ENCODE results near the gene EYS. TPM values are rescaled to one million over a fixed set of nuclear protein-coding genes. Genes with fewer than 3 reads are reported as not detected.

The EYS gene
- total and polyA plus RNA-seq, 2 experiments from 2014 or later = 0.04 TPM; not detected in 1

DNA sequence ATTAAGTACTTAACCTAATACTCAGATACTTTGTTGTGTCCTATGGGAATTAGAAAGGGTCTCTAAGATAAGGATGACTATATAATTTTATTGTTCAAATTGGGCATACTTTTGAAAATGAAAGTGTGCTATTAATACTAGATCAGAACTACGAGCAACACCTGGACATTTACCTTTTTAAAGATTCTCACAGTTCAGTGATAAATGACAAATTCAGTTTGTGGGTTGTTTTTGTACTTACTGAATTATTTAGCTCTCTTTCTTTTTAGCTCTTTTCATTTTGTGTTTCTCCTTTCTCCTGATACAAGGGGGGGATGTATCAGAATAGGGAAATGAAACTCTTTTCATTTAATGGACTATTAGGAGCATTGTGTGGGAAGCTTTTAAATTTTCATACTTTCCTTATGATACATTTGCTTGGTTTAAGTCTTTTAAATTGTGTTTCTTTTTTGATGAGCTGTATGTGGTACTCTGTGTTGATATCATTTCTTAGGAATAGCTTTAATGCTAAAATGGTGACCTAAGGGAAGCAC lies 2023.9 kb downstream of the EYS start:
- Histone ChIP-seq H3F3A (ENCODE audit: insufficient read depth) (0 out of 2 replicates have a peak, but pooled peaks cover 5% of the 10 kb centered on the region), H3K9ac (no peak overlapping the region), H2AFZ (no peak overlapping the region), H3K27ac (no peak overlapping the region), H3K36me3 (ENCODE audit: low read depth) (peaks cover 20% of the 10 kb centered on the region; the same call in 1 of the 2 replicates), H3K4me2 (ENCODE audit: unreplicated experiment) (no peak overlapping the region), H3K79me2 (ENCODE audit: insufficient read depth) (peaks cover 61% of the 10 kb centered on the region), H3K9me3 (ENCODE audit: low read depth) (no peaks in the 10 kb centered on the region), H3K27me3 (replicated peaks; ENCODE audit: insufficient read depth) (no peaks in the 10 kb centered on the region), H3K9me2 (ENCODE audit: insufficient read depth) (no peaks in the 10 kb centered on the region), H3K4me1 (ENCODE audit: insufficient read depth) (no peaks in the 10 kb centered on the region), H3K4me3 (no peak overlapping the region), H4K20me1 (ENCODE audit: insufficient read depth) (peaks cover 15% of the 10 kb centered on the region; the same call in 1 of the 2 replicates)
- TF ChIP-seq EZH2phosphoT487 (IDR thresholded peaks at IDR 0.05; ENCODE audit: insufficient read depth, low read depth) (no peak), EZH2 (IDR thresholded peaks at IDR 0.05; ENCODE audit: insufficient read depth, poor library complexity, severe bottlenecking) (no peak)
- in situ Hi-C loops (cut with MboI) = no loop called here
- WGBS, 2 experiments (ENCODE audit: low coverage in 1 of 2, low lambda C conversion rate in 2 of 2, missing lambda C conversion rate in 2 of 2) = 98 to 100% methylated on average over 1 of the region's 1 CpG
- DNase-seq = no peak

DNA sequence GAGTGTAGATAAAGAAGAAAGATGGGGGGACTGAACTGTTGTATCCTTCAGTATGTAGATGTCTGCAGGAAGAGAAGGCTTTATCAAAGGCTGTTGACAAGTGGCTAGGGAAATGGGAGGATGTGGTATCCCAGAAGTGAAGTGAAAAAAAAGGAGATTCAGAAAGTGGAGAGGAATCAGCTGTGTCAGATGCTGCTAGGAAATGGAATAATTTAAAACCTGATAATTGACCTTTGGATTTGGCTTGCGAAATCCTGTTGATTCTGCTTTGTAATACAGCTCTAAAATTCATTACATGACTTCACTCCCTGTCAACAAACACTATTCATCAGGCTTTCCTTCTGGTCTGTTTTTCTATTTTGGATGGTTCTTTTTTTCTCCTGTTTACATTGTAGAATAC lies 2029.7 kb downstream of the EYS start:
- peaks cover 99% of the 10 kb centered on the region for H3K79me2 ChIP-seq (ENCODE audit: insufficient read depth)
- no peak overlapping the region for H3K27ac ChIP-seq
- peaks cover 20% of the 10 kb centered on the region for H4K20me1 ChIP-seq (ENCODE audit: insufficient read depth)
- peak; percentile 27 for DNase-seq
- no peaks in the 10 kb centered on the region for H3K27me3 ChIP-seq (replicated peaks; ENCODE audit: insufficient read depth)
- no peaks in the 10 kb centered on the region for H3K9me3 ChIP-seq (ENCODE audit: low read depth)
- H3K36me3 ChIP-seq (ENCODE audit: low read depth) = no peaks in the 10 kb centered on the region; the same call in 1 of the 2 replicates
- 4 to 31% methylated on average over 1 of the region's 1 CpG for WGBS, 2 experiments (ENCODE audit: low coverage in 1 of 2, low lambda C conversion rate in 2 of 2, missing lambda C conversion rate in 2 of 2)
- in situ Hi-C loops (cut with MboI) = no loop called here
- TF ChIP-seq EZH2 (IDR thresholded peaks at IDR 0.05; ENCODE audit: insufficient read depth, poor library complexity, severe bottlenecking) (no peak), EZH2phosphoT487 (IDR thresholded peaks at IDR 0.05; ENCODE audit: insufficient read depth, low read depth) (no peak)
- H3K9ac ChIP-seq = no peak overlapping the region
- H3F3A ChIP-seq (ENCODE audit: insufficient read depth) = peaks cover 9% of the 10 kb centered on the region; the same call in 1 of the 2 replicates
- H3K4me3 ChIP-seq = no peak overlapping the region
- no peak overlapping the region for H2AFZ ChIP-seq
- H3K9me2 ChIP-seq (ENCODE audit: insufficient read depth) = no peaks in the 10 kb centered on the region
- H3K4me2 ChIP-seq (ENCODE audit: unreplicated experiment) = peak overlapping the region; percentile 11
- H3K4me1 ChIP-seq (ENCODE audit: insufficient read depth) = peaks cover 11% of the 10 kb centered on the region; the same call in 1 of the 2 replicates

DNA sequence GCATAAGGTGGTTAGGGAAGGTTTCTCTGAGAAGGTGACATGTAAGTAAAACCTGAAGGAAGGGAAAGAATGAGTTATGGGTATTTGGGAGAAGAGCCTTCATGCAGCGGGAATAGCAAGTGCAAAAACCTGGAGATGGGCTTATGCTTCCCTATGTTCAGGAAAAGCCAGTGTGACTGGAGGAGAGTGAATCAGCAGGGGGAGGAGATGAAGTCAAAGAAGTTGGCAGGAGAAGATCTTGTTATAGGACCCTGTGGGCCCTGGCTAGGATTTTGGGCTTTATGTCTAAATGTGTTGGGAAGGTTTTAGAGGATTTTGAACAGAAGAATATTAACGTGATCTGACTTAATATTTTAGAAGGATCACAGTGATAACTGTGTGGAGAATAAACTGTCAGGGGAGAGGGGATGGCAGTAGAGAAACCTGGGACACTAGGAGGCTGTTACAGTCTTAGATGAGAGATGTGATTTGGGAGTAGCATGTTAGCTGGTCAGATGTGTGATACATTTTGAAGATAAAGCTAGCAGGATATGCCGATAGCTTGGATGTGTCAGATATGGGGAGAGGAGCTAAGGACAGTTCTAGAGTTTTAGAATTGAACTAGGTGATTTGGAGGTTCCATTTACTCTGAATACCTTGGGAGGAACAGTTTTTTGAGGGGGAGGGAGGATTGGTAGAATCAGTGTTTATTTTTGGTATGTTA lies 2030.5 kb downstream of the EYS start:
- no peak overlapping the region for H3K4me2 ChIP-seq (ENCODE audit: unreplicated experiment)
- H3K4me1 ChIP-seq (ENCODE audit: insufficient read depth) = peaks cover 11% of the 10 kb centered on the region; the same call in 1 of the 2 replicates
- 93 to 95% methylated on average over 3 of the region's 3 CpGs for WGBS, 2 experiments (ENCODE audit: low coverage in 1 of 2, low lambda C conversion rate in 2 of 2, missing lambda C conversion rate in 2 of 2)
- H2AFZ ChIP-seq = no peak overlapping the region
- H3K9ac ChIP-seq = no peak overlapping the region
- H3K9me2 ChIP-seq (ENCODE audit: insufficient read depth) = no peaks in the 10 kb centered on the region
- no peaks in the 10 kb centered on the region; the same call in 1 of the 2 replicates for H3K36me3 ChIP-seq (ENCODE audit: low read depth)
- peaks cover 99% of the 10 kb centered on the region for H3K79me2 ChIP-seq (ENCODE audit: insufficient read depth)
- no peaks in the 10 kb centered on the region for H3K27me3 ChIP-seq (replicated peaks; ENCODE audit: insufficient read depth)
- no peak overlapping the region for H3K4me3 ChIP-seq
- peaks cover 19% of the 10 kb centered on the region for H4K20me1 ChIP-seq (ENCODE audit: insufficient read depth)
- H3K9me3 ChIP-seq (ENCODE audit: low read depth) = no peaks in the 10 kb centered on the region
- no peak overlapping the region for H3K27ac ChIP-seq
- H3F3A ChIP-seq (ENCODE audit: insufficient read depth) = peaks cover 9% of the 10 kb centered on the region; the same call in 1 of the 2 replicates
- in situ Hi-C loops (cut with MboI) = no loop called here
- no peak for TF ChIP-seq EZH2 (IDR thresholded peaks at IDR 0.05; ENCODE audit: insufficient read depth, poor library complexity, severe bottlenecking)
- no peak for TF ChIP-seq EZH2phosphoT487 (IDR thresholded peaks at IDR 0.05; ENCODE audit: insufficient read depth, low read depth)
- DNase-seq = peak; percentile 18

DNA sequence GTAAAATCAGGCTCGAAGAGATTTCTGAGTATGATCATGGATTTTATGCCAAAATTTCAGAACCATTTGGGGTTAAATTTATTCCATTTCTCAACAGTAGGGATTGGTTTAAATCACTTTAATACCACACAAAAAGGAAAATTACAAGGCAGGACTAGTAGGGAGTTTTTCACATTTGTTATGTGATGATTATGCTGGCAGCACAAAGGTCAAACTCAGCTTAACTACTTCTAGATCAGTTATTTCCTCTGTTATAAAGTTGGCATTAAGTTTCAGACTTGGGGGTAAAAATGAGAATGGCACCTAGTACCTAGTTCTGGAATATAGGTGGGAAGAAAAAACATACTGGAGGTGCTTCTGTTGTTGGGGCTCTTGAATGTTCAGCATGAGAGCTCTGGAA lies 2031.9 kb downstream of the EYS start:
- no peak for DNase-seq
- H3K9me3 ChIP-seq (ENCODE audit: low read depth) = no peaks in the 10 kb centered on the region
- in situ Hi-C loops (cut with MboI) = no loop called here
- WGBS, 2 experiments (ENCODE audit: low coverage in 1 of 2, low lambda C conversion rate in 2 of 2, missing lambda C conversion rate in 2 of 2) = 95 to 100% methylated on average over 1 of the region's 1 CpG
- no peak overlapping the region for H3K4me3 ChIP-seq
- H3K9ac ChIP-seq = no peak overlapping the region
- H3F3A ChIP-seq (ENCODE audit: insufficient read depth) = peaks cover 9% of the 10 kb centered on the region; the same call in 1 of the 2 replicates
- no peak overlapping the region for H3K4me2 ChIP-seq (ENCODE audit: unreplicated experiment)
- peaks cover 99% of the 10 kb centered on the region for H3K79me2 ChIP-seq (ENCODE audit: insufficient read depth)
- no peak overlapping the region for H2AFZ ChIP-seq
- TF ChIP-seq EZH2 (IDR thresholded peaks at IDR 0.05; ENCODE audit: insufficient read depth, poor library complexity, severe bottlenecking) (no peak), EZH2phosphoT487 (IDR thresholded peaks at IDR 0.05; ENCODE audit: insufficient read depth, low read depth) (no peak)
- no peaks in the 10 kb centered on the region for H3K9me2 ChIP-seq (ENCODE audit: insufficient read depth)
- H3K4me1 ChIP-seq (ENCODE audit: insufficient read depth) = peaks cover 11% of the 10 kb centered on the region; the same call in 1 of the 2 replicates
- peaks cover 19% of the 10 kb centered on the region for H4K20me1 ChIP-seq (ENCODE audit: insufficient read depth)
- no peak overlapping the region for H3K27ac ChIP-seq
- no peaks in the 10 kb centered on the region for H3K27me3 ChIP-seq (replicated peaks; ENCODE audit: insufficient read depth)
- H3K36me3 ChIP-seq (ENCODE audit: low read depth) = no peaks in the 10 kb centered on the region; the same call in 1 of the 2 replicates

All from GM23248 (cell line).